GM23338 (cell line): ENCODE measurements around the gene SEC61A1.

Experiments
- CTCF ChIP-seq, 2 experiments: fragments of 200-600 bp in 1 of 2; sonication (generic) in 1 of 2; conservative IDR thresholded peaks; 2 replicates each; pipeline versions ENCODE4 v1.5.1 to v1.6.1; 2016 to 2017; ENCODE audit warnings: antibody characterized with exemption in 2 of 2, low read depth in 2 of 2, mild to moderate bottlenecking in 2 of 2, moderate library complexity in 1 of 2
- EZH2 ChIP-seq: fragments of 200-600 bp; sonication (generic); IDR thresholded peaks from one replicate; pipeline ENCODE4 v1.8.0; 2017; ENCODE audit warnings: antibody characterized with exemption, mild to moderate bottlenecking, low read depth; ENCODE audit not compliant: unreplicated experiment
- TF ChIP-seq, protein P1 (sequence below): IDR thresholded peaks from 2 replicates; pipeline ENCODE4 v1.6.1; 2016; ENCODE audit warnings: antibody characterized with exemption

GRCh38 chr3:128016502-128016901 is 35.7 kb upstream of the SEC61A1 start:
- TF ChIP-seq CTCF (conservative IDR thresholded peaks at IDR 0.05; ENCODE audit: low read depth in 2 of 2), result no peak
- no peak for TF ChIP-seq EZH2
- TF ChIP-seq, protein P1, sequence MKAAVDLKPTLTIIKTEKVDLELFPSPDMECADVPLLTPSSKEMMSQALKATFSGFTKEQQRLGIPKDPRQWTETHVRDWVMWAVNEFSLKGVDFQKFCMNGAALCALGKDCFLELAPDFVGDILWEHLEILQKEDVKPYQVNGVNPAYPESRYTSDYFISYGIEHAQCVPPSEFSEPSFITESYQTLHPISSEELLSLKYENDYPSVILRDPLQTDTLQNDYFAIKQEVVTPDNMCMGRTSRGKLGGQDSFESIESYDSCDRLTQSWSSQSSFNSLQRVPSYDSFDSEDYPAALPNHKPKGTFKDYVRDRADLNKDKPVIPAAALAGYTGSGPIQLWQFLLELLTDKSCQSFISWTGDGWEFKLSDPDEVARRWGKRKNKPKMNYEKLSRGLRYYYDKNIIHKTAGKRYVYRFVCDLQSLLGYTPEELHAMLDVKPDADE, result no peak
